K562 (cell line): ENCODE data around the gene PHYKPL. TPM values are rescaled to one million over a fixed set of nuclear protein-coding genes. Genes with fewer than 3 reads are reported as not detected.

Experiments used
- E2F1 ChIP-seq: sonication (generic); formaldehyde crosslinking; IDR thresholded peaks from 2 replicates; pipeline ENCODE4 v1.8.1; 2023; ENCODE audit warnings: mild to moderate bottlenecking, missing genetic modification reagents, moderate library complexity
- FOXM1 ChIP-seq, 2 experiments: fragments of 450-650 bp in 1 of 2; sonication (generic) in 1 of 2; formaldehyde crosslinking in 1 of 2; IDR thresholded peaks; 2 replicates each; pipeline versions ENCODE4 v1.6.1 to v1.9.0; 2017 to 2022; ENCODE audit warnings: low read depth in 2 of 2, mild to moderate bottlenecking in 2 of 2, missing genetic modification reagents in 1 of 2, moderate library complexity in 1 of 2
- HMBOX1 ChIP-seq: sonication (generic); IDR thresholded peaks from 2 replicates; pipeline ENCODE4 v1.6.1; 2016
- HNRNPL ChIP-seq: fragments of 200-400 bp; formaldehyde crosslinking; IDR thresholded peaks from 2 replicates; pipeline ENCODE4 v1.6.1; 2017; ENCODE audit warnings: low read depth, mild to moderate bottlenecking, low read length
- KDM1A ChIP-seq, 2 experiments: fragments of 450-650 bp; IDR thresholded peaks; 2 replicates each; pipeline ENCODE4 v1.6.1; 2016; ENCODE audit warnings: mild to moderate bottlenecking in 2 of 2
- KLF1 ChIP-seq: fragments of 450-650 bp; IDR thresholded peaks from 2 replicates; pipeline ENCODE4 v1.6.1; 2016; ENCODE audit warnings: missing genetic modification characterization, missing compliant biosample characterization
- LARP7 ChIP-seq: fragments of 450-650 bp; IDR thresholded peaks from 2 replicates; pipeline ENCODE4 v1.6.1; 2016
- NCOR1 ChIP-seq: fragments of 450-650 bp; IDR thresholded peaks from 2 replicates; pipeline ENCODE4 v1.6.1; 2016; ENCODE audit warnings: mild to moderate bottlenecking, moderate library complexity
- NR2F6 ChIP-seq: fragments of 450-650 bp; formaldehyde crosslinking; IDR thresholded peaks from 2 replicates; pipeline ENCODE4 v1.4.0; 2020; ENCODE audit warnings: mild to moderate bottlenecking
- RAD21 ChIP-seq, 2 experiments: fragments of 250-450 bp in 1 of 2; fragments of 450-650 bp in 1 of 2; sonication (Bioruptor Pico) in 1 of 2; formaldehyde crosslinking in 1 of 2; IDR thresholded peaks in 1 of 2; conservative IDR thresholded peaks in 1 of 2; 2 replicates each; pipeline versions ENCODE4 v1.4.0 to v1.8.0; 2020 to 2022; ENCODE audit warnings: mild to moderate bottlenecking in 2 of 2, moderate library complexity in 1 of 2
- RNF2 ChIP-seq: sonication (generic); IDR thresholded peaks from 2 replicates; pipeline ENCODE4 v1.6.1; 2016
- TGIF2 ChIP-seq: sonication (generic); formaldehyde crosslinking; IDR thresholded peaks from 2 replicates; pipeline ENCODE4 v1.8.1; 2022; ENCODE audit warnings: mild to moderate bottlenecking, missing genetic modification reagents, moderate library complexity
- ZFP30 ChIP-seq: fragments of 250-450 bp; sonication (Bioruptor Pico); IDR thresholded peaks from 2 replicates; pipeline ENCODE4 v1.8.0; 2022; ENCODE audit warnings: moderate library complexity, mild to moderate bottlenecking, inconsistent platforms, borderline replicate concordance
- polyA plus RNA-seq, 8 experiments: library from polyadenylated mRNA; depleted of rRNA in 4 of 8; stranded (reverse) in 5 of 8; unstranded in 3 of 8; fragments of >200 nt; fragmentation: Nextera tagmentation in 2 of 8; fragmentation: Illumina TruSeq in 1 of 8; extraction: Ambion mirVana in 2 of 8; extraction: Trizol in 1 of 8; gene quantifications; 2 replicates each; pipeline versions ENCODE4 v1.2.1 to v1.2.3, GENCODE V29; 2011 to 2014; ENCODE audit warnings: inconsistent platforms in 1 of 8, missing spikeins in 1 of 8
- total RNA-seq, 7 experiments: library from RNA; depleted of rRNA in 6 of 7; stranded (reverse); fragments of >200 nt in 6 of 7; fragmentation: Illumina TruSeq in 2 of 7; extraction: Trizol in 2 of 7; gene quantifications; 2 replicates each; pipeline versions ENCODE4 v1.2.1 to v1.2.3, GENCODE V29; 2011 to 2021; ENCODE audit warnings: low replicate concordance in 1 of 7
- TF ChIP-seq, protein P1 (sequence below): fragments of 200-600 bp; sonication (generic); IDR thresholded peaks from one replicate; pipeline ENCODE4 v1.6.1; 2012; ENCODE audit warnings: mild to moderate bottlenecking, low read depth, low read length, inconsistent platforms

PHYKPL gene
- total and polyA plus RNA-seq, 9 of the 15 experiments (the other 6 are each of a cell fraction or from before 2014, with no cell fraction given), result 4.7 to 34.7 (median 18.6) TPM

DNA sequence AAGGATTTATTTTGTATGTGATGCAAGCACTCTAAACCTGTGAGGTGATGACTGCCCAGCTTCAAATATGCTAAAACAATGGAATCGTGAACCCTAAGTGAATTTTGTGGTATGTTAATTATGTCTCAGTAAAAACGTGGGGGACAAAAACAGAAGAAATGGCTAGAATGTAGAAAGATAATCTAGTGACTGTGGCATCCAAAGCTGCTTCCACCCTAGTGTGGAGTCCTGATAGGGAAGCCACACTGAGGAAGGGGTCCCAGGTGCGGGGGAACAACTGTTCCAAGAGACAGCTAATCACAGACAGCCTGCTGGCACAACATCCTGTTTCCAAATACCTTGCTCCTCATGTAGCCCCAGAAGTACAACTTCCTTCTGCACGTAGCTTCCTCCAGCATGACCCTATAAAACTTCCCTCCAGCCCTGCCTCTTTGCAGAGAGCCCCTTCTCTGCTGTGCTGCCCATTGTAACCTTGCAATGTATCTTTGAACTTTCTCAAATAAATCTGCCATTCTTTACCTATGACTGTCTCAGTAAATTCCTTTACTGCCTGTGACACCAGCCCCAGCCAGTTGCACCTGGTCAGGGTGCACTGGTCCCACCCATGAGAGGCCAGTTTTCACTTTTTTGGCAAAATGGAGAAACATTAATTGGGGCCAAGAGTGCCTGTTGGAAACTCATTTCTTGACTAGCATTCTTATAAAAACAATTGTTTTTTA lies 50.3 kb downstream of the PHYKPL start (continued):
- TF ChIP-seq, protein P1, sequence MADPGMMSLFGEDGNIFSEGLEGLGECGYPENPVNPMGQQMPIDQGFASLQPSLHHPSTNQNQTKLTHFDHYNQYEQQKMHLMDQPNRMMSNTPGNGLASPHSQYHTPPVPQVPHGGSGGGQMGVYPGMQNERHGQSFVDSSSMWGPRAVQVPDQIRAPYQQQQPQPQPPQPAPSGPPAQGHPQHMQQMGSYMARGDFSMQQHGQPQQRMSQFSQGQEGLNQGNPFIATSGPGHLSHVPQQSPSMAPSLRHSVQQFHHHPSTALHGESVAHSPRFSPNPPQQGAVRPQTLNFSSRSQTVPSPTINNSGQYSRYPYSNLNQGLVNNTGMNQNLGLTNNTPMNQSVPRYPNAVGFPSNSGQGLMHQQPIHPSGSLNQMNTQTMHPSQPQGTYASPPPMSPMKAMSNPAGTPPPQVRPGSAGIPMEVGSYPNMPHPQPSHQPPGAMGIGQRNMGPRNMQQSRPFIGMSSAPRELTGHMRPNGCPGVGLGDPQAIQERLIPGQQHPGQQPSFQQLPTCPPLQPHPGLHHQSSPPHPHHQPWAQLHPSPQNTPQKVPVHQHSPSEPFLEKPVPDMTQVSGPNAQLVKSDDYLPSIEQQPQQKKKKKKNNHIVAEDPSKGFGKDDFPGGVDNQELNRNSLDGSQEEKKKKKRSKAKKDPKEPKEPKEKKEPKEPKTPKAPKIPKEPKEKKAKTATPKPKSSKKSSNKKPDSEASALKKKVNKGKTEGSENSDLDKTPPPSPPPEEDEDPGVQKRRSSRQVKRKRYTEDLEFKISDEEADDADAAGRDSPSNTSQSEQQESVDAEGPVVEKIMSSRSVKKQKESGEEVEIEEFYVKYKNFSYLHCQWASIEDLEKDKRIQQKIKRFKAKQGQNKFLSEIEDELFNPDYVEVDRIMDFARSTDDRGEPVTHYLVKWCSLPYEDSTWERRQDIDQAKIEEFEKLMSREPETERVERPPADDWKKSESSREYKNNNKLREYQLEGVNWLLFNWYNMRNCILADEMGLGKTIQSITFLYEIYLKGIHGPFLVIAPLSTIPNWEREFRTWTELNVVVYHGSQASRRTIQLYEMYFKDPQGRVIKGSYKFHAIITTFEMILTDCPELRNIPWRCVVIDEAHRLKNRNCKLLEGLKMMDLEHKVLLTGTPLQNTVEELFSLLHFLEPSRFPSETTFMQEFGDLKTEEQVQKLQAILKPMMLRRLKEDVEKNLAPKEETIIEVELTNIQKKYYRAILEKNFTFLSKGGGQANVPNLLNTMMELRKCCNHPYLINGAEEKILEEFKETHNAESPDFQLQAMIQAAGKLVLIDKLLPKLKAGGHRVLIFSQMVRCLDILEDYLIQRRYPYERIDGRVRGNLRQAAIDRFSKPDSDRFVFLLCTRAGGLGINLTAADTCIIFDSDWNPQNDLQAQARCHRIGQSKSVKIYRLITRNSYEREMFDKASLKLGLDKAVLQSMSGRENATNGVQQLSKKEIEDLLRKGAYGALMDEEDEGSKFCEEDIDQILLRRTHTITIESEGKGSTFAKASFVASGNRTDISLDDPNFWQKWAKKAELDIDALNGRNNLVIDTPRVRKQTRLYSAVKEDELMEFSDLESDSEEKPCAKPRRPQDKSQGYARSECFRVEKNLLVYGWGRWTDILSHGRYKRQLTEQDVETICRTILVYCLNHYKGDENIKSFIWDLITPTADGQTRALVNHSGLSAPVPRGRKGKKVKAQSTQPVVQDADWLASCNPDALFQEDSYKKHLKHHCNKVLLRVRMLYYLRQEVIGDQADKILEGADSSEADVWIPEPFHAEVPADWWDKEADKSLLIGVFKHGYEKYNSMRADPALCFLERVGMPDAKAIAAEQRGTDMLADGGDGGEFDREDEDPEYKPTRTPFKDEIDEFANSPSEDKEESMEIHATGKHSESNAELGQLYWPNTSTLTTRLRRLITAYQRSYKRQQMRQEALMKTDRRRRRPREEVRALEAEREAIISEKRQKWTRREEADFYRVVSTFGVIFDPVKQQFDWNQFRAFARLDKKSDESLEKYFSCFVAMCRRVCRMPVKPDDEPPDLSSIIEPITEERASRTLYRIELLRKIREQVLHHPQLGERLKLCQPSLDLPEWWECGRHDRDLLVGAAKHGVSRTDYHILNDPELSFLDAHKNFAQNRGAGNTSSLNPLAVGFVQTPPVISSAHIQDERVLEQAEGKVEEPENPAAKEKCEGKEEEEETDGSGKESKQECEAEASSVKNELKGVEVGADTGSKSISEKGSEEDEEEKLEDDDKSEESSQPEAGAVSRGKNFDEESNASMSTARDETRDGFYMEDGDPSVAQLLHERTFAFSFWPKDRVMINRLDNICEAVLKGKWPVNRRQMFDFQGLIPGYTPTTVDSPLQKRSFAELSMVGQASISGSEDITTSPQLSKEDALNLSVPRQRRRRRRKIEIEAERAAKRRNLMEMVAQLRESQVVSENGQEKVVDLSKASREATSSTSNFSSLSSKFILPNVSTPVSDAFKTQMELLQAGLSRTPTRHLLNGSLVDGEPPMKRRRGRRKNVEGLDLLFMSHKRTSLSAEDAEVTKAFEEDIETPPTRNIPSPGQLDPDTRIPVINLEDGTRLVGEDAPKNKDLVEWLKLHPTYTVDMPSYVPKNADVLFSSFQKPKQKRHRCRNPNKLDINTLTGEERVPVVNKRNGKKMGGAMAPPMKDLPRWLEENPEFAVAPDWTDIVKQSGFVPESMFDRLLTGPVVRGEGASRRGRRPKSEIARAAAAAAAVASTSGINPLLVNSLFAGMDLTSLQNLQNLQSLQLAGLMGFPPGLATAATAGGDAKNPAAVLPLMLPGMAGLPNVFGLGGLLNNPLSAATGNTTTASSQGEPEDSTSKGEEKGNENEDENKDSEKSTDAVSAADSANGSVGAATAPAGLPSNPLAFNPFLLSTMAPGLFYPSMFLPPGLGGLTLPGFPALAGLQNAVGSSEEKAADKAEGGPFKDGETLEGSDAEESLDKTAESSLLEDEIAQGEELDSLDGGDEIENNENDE, result no peak
- peak; percentile 55 to 58 for TF ChIP-seq KDM1A (IDR thresholded peaks at IDR 0.05)
- TF ChIP-seq NR2F6 (CRISPR knock-in tag), result no peak
- TF ChIP-seq HMBOX1, result peak; percentile 52; the same call in 1 of the 2 replicates
- no peak for TF ChIP-seq TGIF2
- peak; percentile 57; the same call in 1 of the 2 replicates for TF ChIP-seq FOXM1 (IDR thresholded peaks at IDR 0.05; ENCODE audit: low read depth)
- TF ChIP-seq FOXM1 (CRISPR knock-in tag; IDR thresholded peaks at IDR 0.05; ENCODE audit: low read depth), result no peak
- TF ChIP-seq RAD21 (CRISPR knock-in tag; conservative IDR thresholded peaks at IDR 0.05 in 1 of 2, IDR thresholded peaks at IDR 0.05 in 1 of 2), result no peak
- TF ChIP-seq NCOR1, result peak; percentile 79
- TF ChIP-seq ZFP30, result no peak
- TF ChIP-seq E2F1 (CRISPR knock-in tag), result no peak
- no peak for TF ChIP-seq HNRNPL
- TF ChIP-seq KLF1 (tag), result no peak
- no peak for TF ChIP-seq LARP7
- 0 out of 2 replicates have a peak, but pooled peaks have one; percentile 23 for TF ChIP-seq RNF2
